Measurements from ENCODE around the gene PLAAT2.
A peak's percentile ranks its signal among the peaks of the same experiment; 100 is the strongest.
"Not testable (repeated sequence)": the region's sequence is repeated elsewhere in the genome, so short reads cannot be mapped to it uniquely, and the experiment has no call there.

PLAAT2 gene

DNA sequence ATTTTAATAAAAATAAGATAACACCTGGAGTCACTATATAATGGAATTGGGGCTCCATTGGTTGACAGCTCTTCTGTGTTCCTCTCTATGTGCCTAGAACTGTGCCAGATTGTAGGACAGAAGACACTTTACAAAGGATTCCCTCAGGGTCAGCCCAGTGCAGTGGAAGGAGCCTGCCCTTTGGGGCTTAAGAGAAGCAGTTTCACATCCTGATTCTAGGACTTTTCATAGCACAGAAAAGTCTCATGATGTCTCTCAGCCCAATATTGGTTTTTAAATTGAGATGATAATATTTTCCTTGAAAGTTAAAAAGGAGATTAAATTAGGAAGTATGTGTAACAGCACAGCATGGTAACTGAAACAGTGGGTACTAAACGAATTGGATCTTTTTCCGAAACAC lies 19.5 kb downstream of the PLAAT2 start:
- H3K27ac ChIP-seq (ENCODE audit: low read length) = no peak overlapping the region
- no peaks in the 10 kb centered on the region for H3K27me3 ChIP-seq (ENCODE audit: low read depth, low read length)
- H3K9me3 ChIP-seq (ENCODE audit: control insufficient read depth in 1 of 2, low read length in 2 of 2) = no peaks in the 10 kb centered on the region
- peaks cover 14 to 37% of the 10 kb centered on the region in 2 donors for H3K36me3 ChIP-seq (ENCODE audit: control insufficient read depth in 1 of 2, insufficient read depth in 2 of 2, low read length in 2 of 2)
- H3K4me1 ChIP-seq (ENCODE audit: control insufficient read depth in 1 of 2, insufficient read depth in 2 of 2, low read length in 2 of 2) = peaks cover 0 to 5% of the 10 kb centered on the region in 2 donors
- H3K4me3 ChIP-seq (ENCODE audit: low read depth in 1 of 2, low read length in 2 of 2) = no peak overlapping the region

DNA sequence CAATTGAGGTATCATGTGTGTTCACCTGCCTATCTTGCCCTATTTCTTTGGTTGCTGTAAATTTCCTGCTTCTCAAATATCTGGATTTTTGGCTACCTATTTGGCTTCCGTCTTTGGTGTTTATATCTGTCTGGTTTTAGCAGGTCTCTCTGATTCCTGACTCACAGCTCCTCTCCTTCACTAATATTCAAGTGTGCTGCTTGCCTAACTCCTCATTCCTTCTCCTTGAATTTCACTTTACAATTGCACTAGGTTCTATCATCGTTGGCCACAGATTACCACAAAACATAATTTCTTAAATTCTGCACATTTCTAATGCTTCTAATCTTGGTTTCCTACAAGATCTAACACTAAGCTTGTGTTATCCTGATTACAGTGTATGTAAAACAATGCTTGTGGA lies 20.7 kb downstream of the PLAAT2 start:
- not testable (repeated sequence) for H3K9me3 ChIP-seq (ENCODE audit: control insufficient read depth in 1 of 2, low read length in 2 of 2); H3K4me3 ChIP-seq (ENCODE audit: low read depth in 1 of 2, low read length in 2 of 2); H3K27me3 ChIP-seq (ENCODE audit: low read depth, low read length); H3K27ac ChIP-seq (ENCODE audit: low read length)
- Histone ChIP-seq H3K36me3 (ENCODE audit: control insufficient read depth in 1 of 2, insufficient read depth in 2 of 2, low read length in 2 of 2) (peaks cover 14 to 34% of the 10 kb centered on the region in 2 donors), H3K4me1 (ENCODE audit: control insufficient read depth in 1 of 2, insufficient read depth in 2 of 2, low read length in 2 of 2) (peaks cover 9 to 17% of the 10 kb centered on the region in 2 donors)

DNA sequence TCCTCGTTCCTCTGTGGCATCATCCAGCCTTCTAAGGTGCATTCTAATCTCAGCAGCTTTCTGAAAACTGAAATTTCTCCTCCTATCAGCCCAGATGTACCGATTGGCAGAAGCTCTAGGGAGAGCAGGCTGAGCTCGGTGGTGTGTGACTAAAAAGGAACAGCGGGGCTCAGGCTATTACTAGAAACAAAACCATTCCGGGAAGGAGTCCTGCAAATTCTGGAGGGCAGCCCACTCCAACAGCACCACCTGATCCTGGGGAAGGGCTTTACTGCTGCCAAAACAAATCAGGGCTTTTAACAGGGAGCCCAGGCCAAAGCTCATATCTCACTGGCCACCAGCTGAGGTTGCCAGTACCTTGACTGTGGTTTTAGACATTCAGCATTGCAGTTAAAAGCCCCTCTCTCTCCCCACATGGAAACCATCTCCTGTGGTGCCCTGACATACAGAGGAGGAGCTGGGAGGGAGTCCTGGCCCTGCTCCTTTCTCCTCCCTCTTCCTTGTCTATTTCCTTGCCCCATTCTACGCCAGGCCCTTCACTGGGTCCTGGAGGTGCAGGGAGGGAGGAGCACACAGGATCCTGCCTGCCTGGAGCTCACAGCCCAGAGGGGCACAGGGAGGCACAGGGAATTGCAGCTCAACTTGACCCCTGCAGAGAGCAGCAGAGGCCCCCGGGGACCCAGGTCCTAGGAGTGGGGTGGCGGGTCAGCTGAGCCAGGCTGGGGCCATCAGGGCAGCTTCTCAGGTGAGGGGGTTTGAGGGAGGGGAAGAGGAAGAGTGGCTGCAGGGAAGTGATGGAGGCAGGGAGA lies 25.7 kb downstream of the PLAAT2 start:
- Histone ChIP-seq H3K27me3 (ENCODE audit: low read depth, low read length) (no peaks in the 10 kb centered on the region), H3K36me3 (ENCODE audit: control insufficient read depth in 1 of 2, insufficient read depth in 2 of 2, low read length in 2 of 2) (no peaks in the 10 kb centered on the region), H3K9me3 (ENCODE audit: control insufficient read depth in 1 of 2, low read length in 2 of 2) (no peaks in the 10 kb centered on the region), H3K4me1 (ENCODE audit: control insufficient read depth in 1 of 2, insufficient read depth in 2 of 2, low read length in 2 of 2) (peaks cover 14 to 20% of the 10 kb centered on the region in 2 donors), H3K4me3 (ENCODE audit: low read depth in 1 of 2, low read length in 2 of 2) (peak overlapping the region; percentile 75 to 92), H3K27ac (ENCODE audit: low read length) (peak overlapping the region; percentile 87)

DNA sequence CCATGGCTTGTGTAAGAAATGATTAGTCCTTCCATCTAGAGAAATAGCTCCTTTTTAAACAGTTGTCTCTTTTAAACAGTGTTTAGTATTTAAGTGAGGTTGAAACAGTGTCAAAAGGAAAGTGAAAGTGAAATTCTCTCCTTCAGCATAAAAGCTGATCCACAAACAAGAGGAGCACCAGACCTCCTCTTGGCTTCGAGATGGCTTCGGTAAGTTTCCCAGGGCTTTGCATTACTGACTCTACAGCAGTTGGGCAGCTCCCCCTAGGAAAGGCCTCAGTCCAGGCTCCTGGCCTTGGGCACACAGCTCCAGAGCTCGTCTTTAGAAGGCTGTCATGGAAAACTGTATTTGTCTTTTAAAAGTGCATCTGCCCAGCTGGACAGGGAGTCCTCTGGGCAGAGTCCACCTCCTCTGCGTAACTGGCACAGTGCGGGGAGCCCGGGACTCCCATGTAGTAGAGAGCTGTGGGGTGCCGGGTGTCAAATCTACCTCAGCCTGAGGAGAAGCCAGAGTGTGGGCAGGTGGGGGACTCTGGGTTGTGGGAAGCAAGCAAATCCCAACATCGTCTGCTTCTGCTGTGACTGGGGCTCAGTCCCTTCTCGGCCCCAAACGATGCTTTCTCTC lies 26.4 kb downstream of the PLAAT2 start, which contains the start of gene PLAAT4:
PLAAT4 (plus strand) TSS at position 140 of the 624 bp plus-strand sequence; CDS start at position 201, 61 bp downstream.
- Histone ChIP-seq H3K4me1 (ENCODE audit: control insufficient read depth in 1 of 2, insufficient read depth in 2 of 2, low read length in 2 of 2) (peaks cover 14 to 20% of the 10 kb centered on the region in 2 donors), H3K9me3 (ENCODE audit: control insufficient read depth in 1 of 2, low read length in 2 of 2) (no peaks in the 10 kb centered on the region), H3K36me3 (ENCODE audit: control insufficient read depth in 1 of 2, insufficient read depth in 2 of 2, low read length in 2 of 2) (no peaks in the 10 kb centered on the region), H3K27me3 (ENCODE audit: low read depth, low read length) (no peaks in the 10 kb centered on the region), H3K27ac (ENCODE audit: low read length) (peak within 1 kb of the TSS; percentile 87), H3K4me3 (ENCODE audit: low read depth in 1 of 2, low read length in 2 of 2) (peak within 1 kb of the TSS; percentile 75 to 92)

DNA sequence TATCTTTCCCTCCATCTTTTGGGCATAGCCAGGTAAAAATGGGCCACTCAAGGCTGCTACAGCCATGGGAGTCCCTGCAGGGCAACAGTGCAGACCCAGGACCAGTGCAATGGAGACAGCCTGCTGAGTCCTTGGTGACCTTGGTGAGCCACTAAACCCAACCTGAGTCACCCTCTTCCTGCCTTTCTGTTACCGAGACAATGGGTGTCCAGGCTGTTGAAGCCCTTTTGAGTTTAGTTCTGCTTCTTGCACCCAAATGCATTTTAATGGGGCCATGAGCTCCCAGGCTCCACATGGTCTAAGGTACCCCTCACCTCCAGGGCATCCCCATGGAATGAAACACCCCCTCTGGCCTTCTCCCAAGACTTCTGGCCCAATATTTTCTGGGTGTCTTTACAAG lies 27.4 kb downstream of the PLAAT2 start:
- Histone ChIP-seq H3K9me3 (ENCODE audit: control insufficient read depth in 1 of 2, low read length in 2 of 2) (no peaks in the 10 kb centered on the region), H3K27me3 (ENCODE audit: low read depth, low read length) (no peaks in the 10 kb centered on the region), H3K36me3 (ENCODE audit: control insufficient read depth in 1 of 2, insufficient read depth in 2 of 2, low read length in 2 of 2) (no peaks in the 10 kb centered on the region), H3K4me3 (ENCODE audit: low read depth in 1 of 2, low read length in 2 of 2) (peak overlapping the region in 1 of 2 donors; percentile 75), H3K4me1 (ENCODE audit: control insufficient read depth in 1 of 2, insufficient read depth in 2 of 2, low read length in 2 of 2) (peaks cover 14 to 20% of the 10 kb centered on the region in 2 donors), H3K27ac (ENCODE audit: low read length) (peak overlapping the region; percentile 87)

DNA sequence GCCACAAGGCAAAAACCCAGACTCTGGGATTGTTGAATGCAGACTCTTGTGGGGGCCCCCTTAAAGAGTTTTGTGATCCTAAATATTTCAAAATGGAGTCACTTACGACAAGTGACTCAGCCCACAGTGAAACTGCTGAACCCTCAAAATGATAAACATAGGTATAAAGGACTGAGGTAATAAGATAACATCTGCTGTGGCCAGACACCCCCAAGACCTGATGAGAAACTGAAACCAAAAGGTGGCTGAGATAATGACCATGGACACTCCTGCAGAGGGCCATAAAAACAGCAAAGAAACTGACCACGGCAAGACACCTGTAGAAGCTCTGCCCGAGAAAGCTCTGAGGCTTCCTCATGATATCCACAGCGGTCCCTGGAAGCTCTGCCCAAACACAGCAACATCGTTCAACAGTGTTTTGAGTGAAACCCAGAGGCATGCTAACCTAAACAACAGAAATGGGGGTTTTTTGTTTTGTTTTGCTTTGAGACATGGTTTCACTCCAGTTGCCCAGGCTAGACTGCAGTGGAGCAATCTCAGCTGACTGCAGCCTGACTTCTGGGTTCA lies 28.2 kb downstream of the PLAAT2 start:
- H3K27me3 ChIP-seq (ENCODE audit: low read depth, low read length) = no peaks in the 10 kb centered on the region
- peaks cover 14 to 20% of the 10 kb centered on the region in 2 donors for H3K4me1 ChIP-seq (ENCODE audit: control insufficient read depth in 1 of 2, insufficient read depth in 2 of 2, low read length in 2 of 2)
- H3K4me3 ChIP-seq (ENCODE audit: low read depth in 1 of 2, low read length in 2 of 2) = no peak overlapping the region
- no peaks in the 10 kb centered on the region for H3K36me3 ChIP-seq (ENCODE audit: control insufficient read depth in 1 of 2, insufficient read depth in 2 of 2, low read length in 2 of 2)
- no peak overlapping the region for H3K27ac ChIP-seq (ENCODE audit: low read length)
- H3K9me3 ChIP-seq (ENCODE audit: control insufficient read depth in 1 of 2, low read length in 2 of 2) = no peaks in the 10 kb centered on the region

DNA sequence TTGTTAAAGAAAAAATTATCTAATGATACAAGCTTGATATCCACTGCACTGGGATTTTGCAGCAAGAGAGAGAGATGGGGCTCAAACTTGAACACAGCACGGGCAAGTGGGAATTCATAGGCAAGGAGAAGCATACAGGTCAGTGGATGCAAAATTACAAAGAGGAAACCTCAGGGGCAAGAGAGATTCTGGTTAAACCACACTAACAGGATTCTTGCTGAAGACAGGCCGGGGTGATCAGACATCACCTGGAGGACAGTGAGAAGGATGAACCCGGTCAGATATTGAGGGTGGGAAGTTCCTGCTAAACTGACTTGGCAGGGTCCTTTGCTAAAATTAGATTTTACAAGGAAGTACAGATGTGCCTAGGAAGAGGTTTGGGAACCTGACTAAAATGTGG lies 29.1 kb downstream of the PLAAT2 start:
- Histone ChIP-seq H3K27ac (ENCODE audit: low read length) (no peak overlapping the region), H3K9me3 (ENCODE audit: control insufficient read depth in 1 of 2, low read length in 2 of 2) (no peaks in the 10 kb centered on the region), H3K4me3 (ENCODE audit: low read depth in 1 of 2, low read length in 2 of 2) (no peak overlapping the region), H3K4me1 (ENCODE audit: control insufficient read depth in 1 of 2, insufficient read depth in 2 of 2, low read length in 2 of 2) (peaks cover 14 to 19% of the 10 kb centered on the region in 2 donors), H3K27me3 (ENCODE audit: low read depth, low read length) (no peaks in the 10 kb centered on the region), H3K36me3 (ENCODE audit: control insufficient read depth in 1 of 2, insufficient read depth in 2 of 2, low read length in 2 of 2) (no peaks in the 10 kb centered on the region)

DNA sequence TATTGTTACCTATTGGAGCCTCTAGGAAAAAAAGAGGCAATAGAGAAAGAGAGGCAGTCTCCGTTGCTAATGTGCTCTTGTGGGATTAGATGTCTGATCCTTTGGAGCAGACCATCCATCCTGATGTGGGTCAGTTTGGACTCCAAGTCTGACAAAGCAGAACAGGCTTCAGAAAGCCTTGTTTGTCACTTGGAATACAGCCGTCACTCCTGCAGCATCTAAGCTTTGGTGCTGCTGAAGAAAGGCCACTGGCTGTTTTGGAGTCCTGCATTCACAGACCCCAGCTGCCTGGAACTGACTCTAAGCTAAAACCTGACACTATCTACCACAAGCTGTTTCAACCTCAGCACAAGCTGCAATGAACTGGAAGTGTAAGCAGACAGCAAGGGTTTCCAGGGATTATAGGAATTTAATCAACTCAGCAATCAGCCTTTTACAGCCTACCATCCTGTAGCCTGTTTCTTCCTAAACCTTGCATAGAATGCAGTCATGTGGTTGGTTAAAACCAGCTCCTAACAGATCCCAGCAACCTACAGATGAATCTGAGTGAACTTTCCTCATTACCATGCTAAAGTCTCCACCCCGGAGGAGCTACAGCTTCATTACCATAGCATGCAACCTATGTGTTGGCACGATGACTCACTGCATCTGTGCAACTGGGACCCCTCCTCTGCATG lies 30.2 kb downstream of the PLAAT2 start:
- Histone ChIP-seq H3K4me1 (ENCODE audit: control insufficient read depth in 1 of 2, insufficient read depth in 2 of 2, low read length in 2 of 2) (peaks cover 7 to 8% of the 10 kb centered on the region in 2 donors), H3K9me3 (ENCODE audit: control insufficient read depth in 1 of 2, low read length in 2 of 2) (no peaks in the 10 kb centered on the region), H3K27me3 (ENCODE audit: low read depth, low read length) (no peaks in the 10 kb centered on the region), H3K4me3 (ENCODE audit: low read depth in 1 of 2, low read length in 2 of 2) (no peak overlapping the region), H3K36me3 (ENCODE audit: control insufficient read depth in 1 of 2, insufficient read depth in 2 of 2, low read length in 2 of 2) (no peaks in the 10 kb centered on the region), H3K27ac (ENCODE audit: low read length) (no peak overlapping the region)

DNA sequence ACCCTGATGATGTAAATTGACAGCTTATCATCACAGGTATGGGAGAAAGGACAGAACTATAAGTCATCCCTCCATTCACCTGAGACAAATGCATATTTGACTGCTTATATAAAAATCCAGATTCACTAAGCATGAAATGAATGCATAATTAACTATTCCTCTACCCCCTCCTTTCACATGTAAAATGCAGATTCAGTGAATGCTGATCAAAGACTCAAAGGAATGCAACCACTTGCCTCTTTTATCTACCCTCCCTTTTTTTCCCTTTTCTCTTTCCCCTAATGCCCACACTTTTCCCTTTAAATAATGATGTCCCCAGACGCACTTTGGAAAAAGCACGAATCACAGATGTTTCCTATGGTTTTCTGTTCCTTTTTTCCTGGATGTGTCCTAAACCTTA lies 31.1 kb downstream of the PLAAT2 start:
- no peaks in the 10 kb centered on the region for H3K9me3 ChIP-seq (ENCODE audit: control insufficient read depth in 1 of 2, low read length in 2 of 2)
- H3K36me3 ChIP-seq (ENCODE audit: control insufficient read depth in 1 of 2, insufficient read depth in 2 of 2, low read length in 2 of 2) = no peaks in the 10 kb centered on the region
- H3K27ac ChIP-seq (ENCODE audit: low read length) = no peak overlapping the region
- no peak overlapping the region for H3K4me3 ChIP-seq (ENCODE audit: low read depth in 1 of 2, low read length in 2 of 2)
- H3K4me1 ChIP-seq (ENCODE audit: control insufficient read depth in 1 of 2, insufficient read depth in 2 of 2, low read length in 2 of 2) = peaks cover 0 to 5% of the 10 kb centered on the region in 2 donors
- H3K27me3 ChIP-seq (ENCODE audit: low read depth, low read length) = no peaks in the 10 kb centered on the region

DNA sequence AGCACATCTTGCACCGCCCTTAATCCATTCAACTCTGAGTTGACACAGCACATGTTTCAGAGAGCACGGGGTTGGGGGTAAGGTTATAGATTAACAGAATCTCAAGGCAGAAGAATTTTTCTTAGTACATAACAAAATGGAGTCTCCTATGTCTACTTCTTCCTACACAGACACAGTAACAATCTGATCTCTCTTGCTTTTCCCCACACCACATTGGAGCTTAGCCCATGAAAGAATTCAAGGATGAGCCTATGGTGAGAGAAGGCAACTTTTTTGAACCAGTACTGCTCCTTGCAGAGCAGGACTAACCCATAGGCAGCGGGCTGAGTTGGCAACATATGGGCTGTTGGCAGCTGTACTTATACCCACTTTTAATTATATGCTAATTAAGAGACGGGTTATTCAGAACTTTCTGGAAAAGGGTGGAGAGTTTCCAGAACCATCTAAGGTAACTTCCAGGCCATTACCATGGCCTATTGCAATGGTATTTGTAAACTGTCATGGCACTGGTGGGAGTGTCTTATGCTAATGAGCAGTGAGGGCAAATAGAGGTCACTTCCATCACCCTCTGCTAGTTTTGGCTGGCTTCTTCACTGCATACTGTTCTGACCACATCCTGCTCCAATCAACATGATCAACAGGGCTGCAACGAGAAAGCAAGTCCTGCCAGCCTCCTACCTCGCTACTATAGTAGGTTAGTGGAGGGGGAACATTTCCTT lies 31.9 kb downstream of the PLAAT2 start:
- not testable (repeated sequence) for H3K4me1 ChIP-seq (ENCODE audit: control insufficient read depth in 1 of 2, insufficient read depth in 2 of 2, low read length in 2 of 2); H3K27ac ChIP-seq (ENCODE audit: low read length); H3K4me3 ChIP-seq (ENCODE audit: low read depth in 1 of 2, low read length in 2 of 2); H3K36me3 ChIP-seq (ENCODE audit: control insufficient read depth in 1 of 2, insufficient read depth in 2 of 2, low read length in 2 of 2); H3K9me3 ChIP-seq (ENCODE audit: control insufficient read depth in 1 of 2, low read length in 2 of 2); H3K27me3 ChIP-seq (ENCODE audit: low read depth, low read length)
